GM13976 (cell line): ENCODE data around the gene PSD.

Experiments used
- DNase-seq: peaks from one replicate; pipeline ENCODE4 v3.0.0; 2012; ENCODE audit warnings: low spot score
- CTCF ChIP-seq: IDR thresholded peaks from 2 replicates; pipeline ENCODE4 v1.5.1; 2012; ENCODE audit warnings: borderline replicate concordance, mild to moderate bottlenecking; ENCODE audit not compliant: insufficient read depth; ENCODE audit errors: extremely low read depth, missing control alignments, control extremely low read depth
- in situ Hi-C: fragments of 300-500 bp; cut with MboI; formaldehyde crosslinking; loops from one replicate; pipeline ENCODE4 v1.12.0; 2022; ENCODE audit warnings: low sequenced_read_pairs, mixed read lengths, inconsistent platforms; ENCODE audit not compliant: unreplicated experiment

PSD gene

GRCh38 chr10:102453502-102453901 lies 34.9 kb upstream of the PSD start:
- DNase-seq: no peak
- TF ChIP-seq CTCF: no peak
- in situ Hi-C loops: no loop called here

GRCh38 chr10:102452672-102453340 lies 34.2 kb upstream of the PSD start:
- in situ Hi-C loops: no loop called here
- no peak for TF ChIP-seq CTCF
- DNase-seq: no peak

GRCh38 chr10:102451105-102451969 lies 32.8 kb upstream of the PSD start, which contains the start of gene C10orf95:
Gene C10orf95, minus strand, starts transcription at chr10:102451543. Its CDS starts 450 bp downstream, at chr10:102451093.
- in situ Hi-C loops: no loop called here
- DNase-seq: no peak
- TF ChIP-seq CTCF: no peak

GRCh38 chr10:102450374-102451104 lies 32.0 kb upstream of the PSD start:
- no peak for TF ChIP-seq CTCF
- DNase-seq: peak; percentile 91
- in situ Hi-C loops: no loop called here

- no peak for DNase-seq
- no peak for TF ChIP-seq CTCF
- in situ Hi-C loops: no loop called here
Measured at GRCh38 chr10:102450124-102450373, 31.5 kb upstream of the PSD start.

- no peak for TF ChIP-seq CTCF
- peak; percentile 78 for DNase-seq
Measured at GRCh38 chr10:102449321-102450123, 30.9 kb upstream of the PSD start.

More at GRCh38 chr10:102449321-102450123, 30.9 kb upstream of the PSD start:
- in situ Hi-C loops: no loop called here
